GM21529 (cell line): Measurements from ENCODE around the gene GPATCH2.

Source experiments
- ATAC-seq: cut with Tn5 transposase; IDR thresholded peaks from one replicate; pipeline ENCODE4 v1.9.1; 2021; ENCODE audit not compliant: unreplicated experiment

GPATCH2 gene

GRCh38 chr1:217630711-217631591, at the start of gene GPATCH2, which contains the start of gene SPATA17:
Gene GPATCH2, minus strand, starts transcription at chr1:217631090. Its CDS starts 119 bp downstream, at chr1:217630971.
Gene SPATA17, plus strand, starts transcription at chr1:217631344. Its CDS starts 35 bp downstream, at chr1:217631379.
- peak; percentile 98 for ATAC-seq

GRCh38 chr1:217674028-217674729, 43.3 kb upstream of the GPATCH2 start:
- ATAC-seq, result no peak

DNA sequence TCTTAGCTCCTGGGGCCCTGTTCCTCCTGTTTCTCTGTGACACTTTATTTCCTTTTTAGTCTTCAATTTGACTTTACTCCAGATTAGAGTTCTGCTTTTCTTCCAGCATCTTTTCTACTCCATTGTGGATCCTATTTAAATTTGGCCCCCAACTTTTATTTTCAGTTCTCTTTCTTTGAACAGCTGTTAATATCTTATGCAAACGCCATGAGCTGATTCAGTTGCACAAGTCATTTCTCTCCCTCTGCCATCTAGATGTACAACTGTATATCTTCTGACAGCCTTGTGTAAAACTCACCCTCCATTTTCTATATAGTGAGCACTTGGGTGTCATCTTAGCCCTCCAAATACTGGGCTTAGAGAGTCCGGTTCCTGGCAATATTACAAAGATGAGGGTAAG, 42.5 kb upstream of the GPATCH2 start:
- no peak for ATAC-seq

GRCh38 chr1:217668351-217668940, 37.6 kb upstream of the GPATCH2 start:
- no peak for ATAC-seq

- no peak for ATAC-seq
Observed at GRCh38 chr1:217661407-217661806, 30.5 kb upstream of the GPATCH2 start.

DNA sequence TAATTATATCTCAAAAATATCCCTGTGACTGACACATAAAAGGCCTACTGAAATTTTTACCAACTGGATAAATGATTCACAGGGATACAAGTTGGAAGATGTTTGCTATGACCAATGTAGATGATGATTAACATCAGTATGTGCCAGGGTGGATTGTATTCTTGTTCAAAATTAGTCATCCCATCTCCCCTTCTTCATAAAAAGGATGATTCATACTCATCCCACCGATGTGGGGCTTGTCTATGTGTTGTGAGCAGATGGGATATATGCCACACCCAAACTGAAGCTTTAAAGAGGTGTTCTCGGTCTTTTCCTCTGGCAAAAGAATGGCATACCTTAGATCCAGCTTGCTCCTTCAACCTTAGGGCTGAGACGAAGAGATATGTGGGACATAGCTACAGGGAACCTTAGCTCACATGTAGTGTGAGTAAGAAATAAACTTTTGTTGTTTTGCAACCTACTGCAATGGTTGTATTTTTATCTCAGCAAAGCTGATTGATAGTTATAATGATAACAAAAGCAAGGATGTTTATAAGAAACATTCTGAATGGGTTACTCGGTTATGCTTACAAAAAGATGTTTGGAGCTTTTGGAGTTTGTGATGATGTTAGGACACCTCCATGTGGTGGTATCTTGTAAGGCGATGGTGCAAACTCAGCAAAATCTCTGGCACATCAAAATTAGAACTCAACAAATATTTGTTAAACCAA, 29.6 kb upstream of the GPATCH2 start:
- peak; percentile 73 for ATAC-seq

GRCh38 chr1:217650674-217651073, 19.8 kb upstream of the GPATCH2 start:
- ATAC-seq, result no peak

- no peak for ATAC-seq
Observed at GRCh38 chr1:217647791-217648190, 16.9 kb upstream of the GPATCH2 start.

GRCh38 chr1:217642455-217642854, 11.6 kb upstream of the GPATCH2 start:
- ATAC-seq, result no peak

DNA sequence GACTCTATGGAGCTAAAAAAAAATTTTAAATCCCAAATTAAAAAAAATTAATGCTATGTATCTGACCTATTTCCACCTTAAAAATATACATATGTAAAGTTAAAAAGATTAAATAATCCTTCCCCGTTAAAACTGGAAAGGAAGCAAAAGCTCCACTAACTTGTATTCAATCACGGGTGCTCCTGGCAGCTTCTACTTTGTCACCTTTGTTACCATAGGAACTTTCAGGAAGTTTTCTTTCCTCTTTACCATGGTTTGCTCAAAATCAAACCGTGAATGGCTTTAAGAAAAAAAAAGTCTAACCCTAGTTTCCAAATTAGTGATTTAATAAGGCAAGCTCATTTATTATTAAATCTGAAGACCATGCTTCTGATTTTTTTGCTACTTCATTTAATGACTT, 3.5 kb downstream of the GPATCH2 start:
- ATAC-seq, result no peak

- ATAC-seq, result no peak
Observed at GRCh38 chr1:217626321-217626720, 4.6 kb downstream of the GPATCH2 start.

DNA sequence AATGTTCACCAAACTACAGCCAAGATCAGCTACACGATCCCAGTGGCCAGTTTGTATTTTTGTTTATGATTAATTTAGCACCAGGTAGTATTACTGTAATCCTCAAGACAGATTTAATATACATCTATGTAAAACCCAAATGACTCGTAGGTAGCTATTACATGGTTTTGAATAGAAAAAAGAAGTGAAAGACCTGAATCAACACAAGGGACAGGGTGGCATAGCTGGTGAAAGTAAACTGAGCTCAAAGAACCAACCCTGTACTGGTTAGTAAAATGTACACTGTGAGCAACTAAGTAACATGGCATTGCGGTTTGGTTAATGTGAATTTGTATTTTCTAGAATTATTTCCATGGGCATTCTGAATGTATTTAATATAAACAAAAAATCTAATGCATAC, 8.8 kb downstream of the GPATCH2 start:
- peak; percentile 31 for ATAC-seq

GRCh38 chr1:217620814-217621213, 10.1 kb downstream of the GPATCH2 start:
- ATAC-seq, result peak; percentile 100

DNA sequence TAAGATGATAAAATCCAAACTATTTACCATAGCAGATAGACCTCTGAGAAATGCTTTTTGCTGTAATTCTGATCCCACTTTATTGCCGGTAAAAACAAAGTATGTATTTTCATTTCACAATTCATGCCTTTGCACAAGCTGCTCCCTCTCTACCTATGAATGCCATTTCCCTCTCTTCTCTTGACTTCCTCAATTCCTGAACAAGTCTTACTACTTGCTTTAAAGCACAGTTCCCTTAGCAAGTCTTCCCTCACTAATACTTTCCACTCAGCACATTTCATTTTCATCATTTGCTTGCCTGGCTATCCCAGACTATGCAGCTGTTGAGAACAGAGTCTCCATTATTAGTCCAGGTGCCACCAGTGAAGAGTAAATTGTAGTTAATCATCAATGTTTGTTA, 13.8 kb downstream of the GPATCH2 start:
- ATAC-seq, result no peak

GRCh38 chr1:217614200-217614712, 16.6 kb downstream of the GPATCH2 start:
- no peak for ATAC-seq

DNA sequence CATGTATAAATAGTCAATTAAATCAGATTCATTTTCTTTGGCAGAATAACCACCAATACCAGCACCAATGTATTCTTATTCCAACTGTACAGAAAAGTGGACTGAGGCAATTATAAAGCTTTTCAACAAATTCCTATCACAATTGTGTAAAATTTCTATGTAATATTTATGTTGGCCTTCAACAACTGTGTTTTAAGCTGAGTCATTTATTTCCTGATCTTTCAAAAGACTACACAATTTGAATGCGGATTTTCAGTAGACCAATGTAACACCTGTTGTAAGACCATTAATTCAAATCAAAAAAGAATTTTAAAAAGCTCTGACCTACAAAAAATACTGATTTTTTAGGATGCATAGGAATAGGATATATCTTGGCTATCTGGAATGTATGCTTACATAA, 25.5 kb downstream of the GPATCH2 start:
- no peak for ATAC-seq

- no peak for ATAC-seq
Observed at GRCh38 chr1:217602380-217602779, 28.5 kb downstream of the GPATCH2 start.

GRCh38 chr1:217599154-217599553, 31.7 kb downstream of the GPATCH2 start:
- no peak for ATAC-seq

GRCh38 chr1:217590598-217590997, 40.3 kb downstream of the GPATCH2 start:
- no peak for ATAC-seq

DNA sequence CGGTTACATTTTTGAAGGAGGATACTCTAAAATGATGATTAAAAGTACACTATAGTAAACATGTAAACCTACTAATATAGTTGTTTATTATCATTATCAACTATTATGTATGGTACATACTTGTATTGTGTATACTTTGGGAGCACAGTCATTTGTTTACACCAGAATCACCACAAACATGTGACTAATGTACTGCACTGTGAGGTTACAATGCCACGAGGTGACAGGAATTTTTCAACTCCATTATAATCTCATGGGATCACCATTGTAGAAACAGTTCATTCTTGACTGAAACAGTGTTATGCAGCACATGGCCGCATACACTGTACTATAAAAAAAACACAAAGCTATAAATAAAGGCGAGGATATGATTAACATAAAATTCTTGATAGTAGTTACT, 44.3 kb downstream of the GPATCH2 start:
- no peak for ATAC-seq

DNA sequence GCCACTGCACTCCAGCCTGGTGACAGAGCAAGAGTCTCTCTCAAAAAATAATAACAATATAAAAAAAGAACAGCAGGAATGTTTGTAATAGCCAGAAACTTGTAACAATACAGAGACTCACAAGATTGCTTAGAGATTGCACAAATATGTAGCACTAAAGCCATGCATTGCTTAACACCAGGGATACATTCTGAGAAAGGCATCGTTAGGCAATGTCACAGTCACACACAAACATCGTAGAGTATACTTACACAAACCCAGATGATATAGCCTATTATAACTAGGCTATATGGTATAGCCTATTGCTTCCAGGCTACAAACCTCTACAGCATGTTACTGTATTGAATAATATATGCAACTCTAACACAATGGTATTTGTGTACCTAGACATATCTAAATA, 45.3 kb downstream of the GPATCH2 start:
- ATAC-seq, result no peak
